ENCODE measurements around the gene CAMTA1.

CAMTA1 gene

DNA sequence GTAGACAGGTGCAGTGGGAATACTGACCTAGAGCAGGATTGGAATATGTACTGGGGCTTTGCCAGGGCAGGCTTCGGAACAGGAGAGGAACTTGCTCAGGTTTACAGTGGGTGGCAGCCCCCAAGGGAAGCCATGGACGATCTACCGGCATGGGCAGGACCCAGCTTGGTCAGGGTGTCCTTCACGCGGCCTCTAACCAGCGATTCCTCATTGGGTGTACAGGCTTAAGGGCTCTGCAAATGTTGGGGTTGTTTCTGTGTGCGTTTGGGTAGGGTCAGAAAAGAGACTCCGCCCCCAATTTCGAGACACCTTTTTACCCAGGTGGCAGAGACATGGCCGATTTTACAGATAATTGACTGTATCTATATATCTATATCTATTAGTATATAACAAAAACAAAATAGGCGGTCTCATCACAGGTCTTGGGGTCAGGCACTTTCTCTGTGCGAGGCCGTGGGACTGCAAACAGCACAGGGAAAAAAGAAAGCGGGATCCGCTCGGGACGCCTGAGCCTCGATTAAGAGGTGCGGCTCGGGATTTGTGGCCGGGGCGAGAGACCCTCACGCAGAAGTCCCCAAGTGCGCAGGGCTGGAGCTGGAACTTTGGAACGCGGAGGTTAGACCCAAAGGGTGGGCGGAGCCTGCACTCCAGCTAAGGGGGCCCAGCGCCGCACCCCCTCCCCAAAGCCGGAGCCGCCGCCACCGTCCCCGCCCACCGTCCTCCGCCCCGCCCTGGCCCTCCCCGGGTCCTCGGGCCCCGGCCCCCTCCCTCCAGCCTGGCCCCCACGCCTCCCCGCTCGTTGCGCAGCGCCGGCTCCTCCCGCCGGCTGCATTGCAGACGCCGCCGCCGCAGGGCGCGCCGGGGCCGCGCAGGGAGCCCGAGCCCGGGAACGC is 918.3 kb downstream of the CAMTA1 start (continued):
- TF ChIP-seq ZNF394 (tag by site-specific recombination; IDR thresholded peaks at IDR 0.05; ENCODE audit: borderline replicate concordance) (no peak), ZNF777 (tag by site-specific recombination; IDR thresholded peaks at IDR 0.05; ENCODE audit: borderline replicate concordance) (no peak), ZSCAN16 (tag by site-specific recombination; IDR thresholded peaks at IDR 0.05) (no peak), ZNF677 (tag by site-specific recombination; IDR thresholded peaks at IDR 0.05) (no peak), FEZF1 (tag by site-specific recombination; IDR thresholded peaks at IDR 0.05) (no peak), IKZF3 (tag by site-specific recombination; IDR thresholded peaks at IDR 0.05) (no peak), ZNF37A (tag by site-specific recombination; IDR thresholded peaks at IDR 0.05) (no peak), KLF9 (tag by site-specific recombination; IDR thresholded peaks at IDR 0.05; ENCODE audit: low read depth) (peak; percentile 43; the same call in 1 of the 2 replicates), GLI2 (tag by site-specific recombination; IDR thresholded peaks at IDR 0.05; ENCODE audit: borderline replicate concordance, low read depth) (no peak), ZNF391 (tag by site-specific recombination; IDR thresholded peaks at IDR 0.05; ENCODE audit: borderline replicate concordance, low read depth) (no peak), ZBTB48 (tag by site-specific recombination; IDR thresholded peaks at IDR 0.05) (no peak), ZNF169 (tag by site-specific recombination; IDR thresholded peaks at IDR 0.05) (no peak), ZNF629 (tag by site-specific recombination; IDR thresholded peaks at IDR 0.05) (no peak), EGR2 (tag by site-specific recombination; IDR thresholded peaks at IDR 0.05; ENCODE audit: low read depth) (no peak), ZNF514 (tag by site-specific recombination; IDR thresholded peaks at IDR 0.05) (no peak), ZNF341 (tag by site-specific recombination; IDR thresholded peaks at IDR 0.05; ENCODE audit: low read depth) (no peak), ZNF560 (tag by site-specific recombination; IDR thresholded peaks at IDR 0.05; ENCODE audit: borderline replicate concordance) (no peak), ZNF776 (tag by site-specific recombination; IDR thresholded peaks at IDR 0.05; ENCODE audit: borderline replicate concordance) (no peak), ZNF2 (tag by site-specific recombination; IDR thresholded peaks at IDR 0.05) (no peak), ZSCAN30 (tag by site-specific recombination; IDR thresholded peaks at IDR 0.05) (no peak), REPIN1 (tag by site-specific recombination; IDR thresholded peaks at IDR 0.05; ENCODE audit: low read depth) (no peak), KLF1 (tag by site-specific recombination; IDR thresholded peaks at IDR 0.05) (peak; percentile 48; the same call in 1 of the 2 replicates), ZFP41 (tag by site-specific recombination; IDR thresholded peaks at IDR 0.05; ENCODE audit: borderline replicate concordance) (no peak), HOXC10 (CRISPR knock-in tag; IDR thresholded peaks at IDR 0.05) (no peak), ZFHX2 (tag by site-specific recombination; conservative IDR thresholded peaks at IDR 0.05) (no peak; the same call in 1 of the 2 replicates), ZNF585B (tag by site-specific recombination; IDR thresholded peaks at IDR 0.05) (no peak)
- TF ChIP-seq, protein P1, sequence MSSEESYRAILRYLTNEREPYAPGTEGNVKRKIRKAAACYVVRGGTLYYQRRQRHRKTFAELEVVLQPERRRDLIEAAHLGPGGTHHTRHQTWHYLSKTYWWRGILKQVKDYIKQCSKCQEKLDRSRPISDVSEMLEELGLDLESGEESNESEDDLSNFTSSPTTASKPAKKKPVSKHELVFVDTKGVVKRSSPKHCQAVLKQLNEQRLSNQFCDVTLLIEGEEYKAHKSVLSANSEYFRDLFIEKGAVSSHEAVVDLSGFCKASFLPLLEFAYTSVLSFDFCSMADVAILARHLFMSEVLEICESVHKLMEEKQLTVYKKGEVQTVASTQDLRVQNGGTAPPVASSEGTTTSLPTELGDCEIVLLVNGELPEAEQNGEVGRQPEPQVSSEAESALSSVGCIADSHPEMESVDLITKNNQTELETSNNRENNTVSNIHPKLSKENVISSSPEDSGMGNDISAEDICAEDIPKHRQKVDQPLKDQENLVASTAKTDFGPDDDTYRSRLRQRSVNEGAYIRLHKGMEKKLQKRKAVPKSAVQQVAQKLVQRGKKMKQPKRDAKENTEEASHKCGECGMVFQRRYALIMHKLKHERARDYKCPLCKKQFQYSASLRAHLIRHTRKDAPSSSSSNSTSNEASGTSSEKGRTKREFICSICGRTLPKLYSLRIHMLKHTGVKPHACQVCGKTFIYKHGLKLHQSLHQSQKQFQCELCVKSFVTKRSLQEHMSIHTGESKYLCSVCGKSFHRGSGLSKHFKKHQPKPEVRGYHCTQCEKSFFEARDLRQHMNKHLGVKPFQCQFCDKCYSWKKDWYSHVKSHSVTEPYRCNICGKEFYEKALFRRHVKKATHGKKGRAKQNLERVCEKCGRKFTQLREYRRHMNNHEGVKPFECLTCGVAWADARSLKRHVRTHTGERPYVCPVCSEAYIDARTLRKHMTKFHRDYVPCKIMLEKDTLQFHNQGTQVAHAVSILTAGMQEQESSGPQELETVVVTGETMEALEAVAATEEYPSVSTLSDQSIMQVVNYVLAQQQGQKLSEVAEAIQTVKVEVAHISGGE (tag by site-specific recombination; conservative IDR thresholded peaks at IDR 0.05; ENCODE audit: low read depth), result no peak
- TF ChIP-seq, protein P2, sequence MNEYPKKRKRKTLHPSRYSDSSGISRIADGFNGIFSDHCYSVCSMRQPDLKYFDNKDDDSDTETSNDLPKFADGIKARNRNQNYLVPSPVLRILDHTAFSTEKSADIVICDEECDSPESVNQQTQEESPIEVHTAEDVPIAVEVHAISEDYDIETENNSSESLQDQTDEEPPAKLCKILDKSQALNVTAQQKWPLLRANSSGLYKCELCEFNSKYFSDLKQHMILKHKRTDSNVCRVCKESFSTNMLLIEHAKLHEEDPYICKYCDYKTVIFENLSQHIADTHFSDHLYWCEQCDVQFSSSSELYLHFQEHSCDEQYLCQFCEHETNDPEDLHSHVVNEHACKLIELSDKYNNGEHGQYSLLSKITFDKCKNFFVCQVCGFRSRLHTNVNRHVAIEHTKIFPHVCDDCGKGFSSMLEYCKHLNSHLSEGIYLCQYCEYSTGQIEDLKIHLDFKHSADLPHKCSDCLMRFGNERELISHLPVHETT (tag by site-specific recombination; IDR thresholded peaks at IDR 0.05), result no peak
- TF ChIP-seq, protein P3, sequence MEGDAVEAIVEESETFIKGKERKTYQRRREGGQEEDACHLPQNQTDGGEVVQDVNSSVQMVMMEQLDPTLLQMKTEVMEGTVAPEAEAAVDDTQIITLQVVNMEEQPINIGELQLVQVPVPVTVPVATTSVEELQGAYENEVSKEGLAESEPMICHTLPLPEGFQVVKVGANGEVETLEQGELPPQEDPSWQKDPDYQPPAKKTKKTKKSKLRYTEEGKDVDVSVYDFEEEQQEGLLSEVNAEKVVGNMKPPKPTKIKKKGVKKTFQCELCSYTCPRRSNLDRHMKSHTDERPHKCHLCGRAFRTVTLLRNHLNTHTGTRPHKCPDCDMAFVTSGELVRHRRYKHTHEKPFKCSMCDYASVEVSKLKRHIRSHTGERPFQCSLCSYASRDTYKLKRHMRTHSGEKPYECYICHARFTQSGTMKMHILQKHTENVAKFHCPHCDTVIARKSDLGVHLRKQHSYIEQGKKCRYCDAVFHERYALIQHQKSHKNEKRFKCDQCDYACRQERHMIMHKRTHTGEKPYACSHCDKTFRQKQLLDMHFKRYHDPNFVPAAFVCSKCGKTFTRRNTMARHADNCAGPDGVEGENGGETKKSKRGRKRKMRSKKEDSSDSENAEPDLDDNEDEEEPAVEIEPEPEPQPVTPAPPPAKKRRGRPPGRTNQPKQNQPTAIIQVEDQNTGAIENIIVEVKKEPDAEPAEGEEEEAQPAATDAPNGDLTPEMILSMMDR (tag by site-specific recombination; IDR thresholded peaks at IDR 0.05), result no peak
- TF ChIP-seq, protein P4, sequence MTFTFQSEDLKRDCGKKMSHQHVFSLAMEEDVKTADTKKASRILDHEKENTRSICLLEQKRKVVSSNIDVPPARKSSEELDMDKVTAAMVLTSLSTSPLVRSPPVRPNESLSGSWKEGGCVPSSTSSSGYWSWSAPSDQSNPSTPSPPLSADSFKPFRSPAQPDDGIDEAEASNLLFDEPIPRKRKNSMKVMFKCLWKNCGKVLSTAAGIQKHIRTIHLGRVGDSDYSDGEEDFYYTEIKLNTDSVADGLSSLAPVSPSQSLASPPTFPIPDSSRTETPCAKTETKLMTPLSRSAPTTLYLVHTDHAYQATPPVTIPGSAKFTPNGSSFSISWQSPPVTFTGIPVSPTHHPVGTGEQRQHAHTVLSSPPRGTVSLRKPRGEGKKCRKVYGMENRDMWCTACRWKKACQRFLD (tag by site-specific recombination; IDR thresholded peaks at IDR 0.05), result no peak
- TF ChIP-seq, protein P5, sequence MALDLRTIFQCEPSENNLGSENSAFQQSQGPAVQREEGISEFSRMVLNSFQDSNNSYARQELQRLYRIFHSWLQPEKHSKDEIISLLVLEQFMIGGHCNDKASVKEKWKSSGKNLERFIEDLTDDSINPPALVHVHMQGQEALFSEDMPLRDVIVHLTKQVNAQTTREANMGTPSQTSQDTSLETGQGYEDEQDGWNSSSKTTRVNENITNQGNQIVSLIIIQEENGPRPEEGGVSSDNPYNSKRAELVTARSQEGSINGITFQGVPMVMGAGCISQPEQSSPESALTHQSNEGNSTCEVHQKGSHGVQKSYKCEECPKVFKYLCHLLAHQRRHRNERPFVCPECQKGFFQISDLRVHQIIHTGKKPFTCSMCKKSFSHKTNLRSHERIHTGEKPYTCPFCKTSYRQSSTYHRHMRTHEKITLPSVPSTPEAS (tag by site-specific recombination; IDR thresholded peaks at IDR 0.05), result no peak

All from HEK293 (cell line).